Measurements from ENCODE around the gene FAM204A. TPM values are rescaled to one million over a fixed set of nuclear protein-coding genes. Genes with fewer than 3 reads are reported as not detected.

The FAM204A gene
- total and polyA plus RNA-seq, 5 donors from 2014 or later = 62.0 to 141 (median 119) TPM

- Histone ChIP-seq H3K27me3 (ENCODE audit: control insufficient read depth, insufficient read depth, low read length) (no peaks in the 10 kb centered on the region), H3K9me3 (ENCODE audit: control insufficient read depth in 2 of 2, low read length in 2 of 2) (no peaks in the 10 kb centered on the region), H3K36me3 (ENCODE audit: control insufficient read depth, insufficient read depth, low read length) (no peaks in the 10 kb centered on the region), H3K4me1 (ENCODE audit: control insufficient read depth, insufficient read depth, low read length, poor library complexity, severe bottlenecking) (peaks cover 32% of the 10 kb centered on the region), H3K4me3 (ENCODE audit: low read depth, low read length) (peak overlapping the region; percentile 99), H3K27ac (ENCODE audit: insufficient read depth, low read length, poor library complexity, severe bottlenecking) (peak overlapping the region; percentile 80)
- Mint-ChIP-seq H3K9me3 (no peaks in the 10 kb centered on the region), H3K27me3 (peaks cover 17% of the 10 kb centered on the region), H3K27ac (peak overlapping the region in 2 of 3 donors; percentile 38 to 57), H3K4me3 (peak overlapping the region; percentile 95 to 99 (median 98)), H3K36me3 (peaks cover 3% of the 10 kb centered on the region), H3K4me1 (peaks cover 24 to 49% (median 39%) of the 10 kb centered on the region in 4 donors)
- ATAC-seq (ENCODE audit: low read depth in 2 of 2) (no peak), DNase-seq (no peak)
Observed at GRCh38 chr10:118343115-118343514, 991 bp upstream of the FAM204A start.

GRCh38 chr10:118342638-118343020 is 505 bp upstream of the FAM204A start:
- DNase-seq = no peak
- peak overlapping the region; percentile 80 for H3K27ac ChIP-seq (ENCODE audit: insufficient read depth, low read length, poor library complexity, severe bottlenecking)
- H3K4me1 ChIP-seq (ENCODE audit: control insufficient read depth, insufficient read depth, low read length, poor library complexity, severe bottlenecking) = peaks cover 32% of the 10 kb centered on the region
- no peaks in the 10 kb centered on the region for H3K27me3 ChIP-seq (ENCODE audit: control insufficient read depth, insufficient read depth, low read length)
- H3K4me3 ChIP-seq (ENCODE audit: low read depth, low read length) = peak overlapping the region; percentile 99
- peaks cover 14% of the 10 kb centered on the region for H3K27me3 Mint-ChIP-seq
- H3K4me3 Mint-ChIP-seq = peak overlapping the region; percentile 95 to 99 (median 98)
- peaks cover 29 to 54% (median 44%) of the 10 kb centered on the region in 4 donors for H3K4me1 Mint-ChIP-seq
- H3K9me3 ChIP-seq (ENCODE audit: control insufficient read depth in 2 of 2, low read length in 2 of 2) = no peaks in the 10 kb centered on the region
- H3K27ac Mint-ChIP-seq = peak overlapping the region; percentile 45 to 95 (median 94)
- H3K36me3 Mint-ChIP-seq = peaks cover 3% of the 10 kb centered on the region
- no peaks in the 10 kb centered on the region for H3K9me3 Mint-ChIP-seq
- ATAC-seq (ENCODE audit: low read depth in 2 of 2) = no peak
- peaks cover 2% of the 10 kb centered on the region for H3K36me3 ChIP-seq (ENCODE audit: control insufficient read depth, insufficient read depth, low read length)

GRCh38 chr10:118340486-118340885 is 1.6 kb downstream of the FAM204A start:
- Mint-ChIP-seq H3K27me3 (peaks cover 7% of the 10 kb centered on the region), H3K4me3 (peak overlapping the region; percentile 95 to 99 (median 98)), H3K36me3 (peaks cover 9% of the 10 kb centered on the region), H3K27ac (peak overlapping the region in 2 of 3 donors; percentile 34 to 54), H3K9me3 (no peaks in the 10 kb centered on the region), H3K4me1 (peaks cover 34 to 63% (median 55%) of the 10 kb centered on the region in 4 donors)
- Histone ChIP-seq H3K27ac (ENCODE audit: insufficient read depth, low read length, poor library complexity, severe bottlenecking) (no peak overlapping the region), H3K4me3 (ENCODE audit: low read depth, low read length) (peak overlapping the region; percentile 99), H3K4me1 (ENCODE audit: control insufficient read depth, insufficient read depth, low read length, poor library complexity, severe bottlenecking) (peaks cover 32% of the 10 kb centered on the region), H3K36me3 (ENCODE audit: control insufficient read depth, insufficient read depth, low read length) (peaks cover 10% of the 10 kb centered on the region), H3K27me3 (ENCODE audit: control insufficient read depth, insufficient read depth, low read length) (no peaks in the 10 kb centered on the region), H3K9me3 (ENCODE audit: control insufficient read depth in 2 of 2, low read length in 2 of 2) (no peaks in the 10 kb centered on the region)
- no peak for ATAC-seq (ENCODE audit: low read depth in 2 of 2)
- DNase-seq = peak in 1 of 3 donors; percentile 37

- H3K4me3 ChIP-seq (ENCODE audit: low read depth, low read length) = no peak overlapping the region
- peaks cover 41 to 68% (median 58%) of the 10 kb centered on the region in 4 donors for H3K4me1 Mint-ChIP-seq
- peaks cover 22% of the 10 kb centered on the region for H3K36me3 ChIP-seq (ENCODE audit: control insufficient read depth, insufficient read depth, low read length)
- no peak overlapping the region for H3K27ac ChIP-seq (ENCODE audit: insufficient read depth, low read length, poor library complexity, severe bottlenecking)
- H3K27me3 ChIP-seq (ENCODE audit: control insufficient read depth, insufficient read depth, low read length) = no peaks in the 10 kb centered on the region
- H3K36me3 Mint-ChIP-seq = peaks cover 14% of the 10 kb centered on the region
- no peak overlapping the region for H3K27ac Mint-ChIP-seq
- no peak for ATAC-seq (ENCODE audit: low read depth in 2 of 2)
- H3K9me3 Mint-ChIP-seq = no peaks in the 10 kb centered on the region
- H3K27me3 Mint-ChIP-seq = peaks cover 7% of the 10 kb centered on the region
- H3K4me1 ChIP-seq (ENCODE audit: control insufficient read depth, insufficient read depth, low read length, poor library complexity, severe bottlenecking) = peaks cover 32% of the 10 kb centered on the region
- DNase-seq = no peak
- H3K9me3 ChIP-seq (ENCODE audit: control insufficient read depth in 2 of 2, low read length in 2 of 2) = no peaks in the 10 kb centered on the region
- H3K4me3 Mint-ChIP-seq = peak overlapping the region in 3 of 4 donors; percentile 7 to 99 (median 15)
Observed at GRCh38 chr10:118339111-118339510, 3.0 kb downstream of the FAM204A start.

GRCh38 chr10:118337356-118337755 is 4.8 kb downstream of the FAM204A start:
- H3K27ac ChIP-seq (ENCODE audit: insufficient read depth, low read length, poor library complexity, severe bottlenecking) = no peak overlapping the region
- H3K36me3 Mint-ChIP-seq = peaks cover 23% of the 10 kb centered on the region
- H3K9me3 ChIP-seq (ENCODE audit: control insufficient read depth in 2 of 2, low read length in 2 of 2) = no peaks in the 10 kb centered on the region
- DNase-seq = no peak
- H3K4me3 ChIP-seq (ENCODE audit: low read depth, low read length) = no peak overlapping the region
- peaks cover 24% of the 10 kb centered on the region for H3K4me1 ChIP-seq (ENCODE audit: control insufficient read depth, insufficient read depth, low read length, poor library complexity, severe bottlenecking)
- ATAC-seq (ENCODE audit: low read depth in 2 of 2) = no peak
- H3K36me3 ChIP-seq (ENCODE audit: control insufficient read depth, insufficient read depth, low read length) = peaks cover 36% of the 10 kb centered on the region
- peak overlapping the region in 1 of 4 donors; percentile 99 for H3K4me3 Mint-ChIP-seq
- no peaks in the 10 kb centered on the region for H3K27me3 ChIP-seq (ENCODE audit: control insufficient read depth, insufficient read depth, low read length)
- H3K27me3 Mint-ChIP-seq = peaks cover 5% of the 10 kb centered on the region
- H3K9me3 Mint-ChIP-seq = no peaks in the 10 kb centered on the region
- peak overlapping the region in 1 of 3 donors; percentile 34 for H3K27ac Mint-ChIP-seq
- peaks cover 39 to 71% (median 52%) of the 10 kb centered on the region in 4 donors for H3K4me1 Mint-ChIP-seq

GRCh38 chr10:118333871-118334270 is 8.3 kb downstream of the FAM204A start:
- ATAC-seq (ENCODE audit: low read depth in 2 of 2) = no peak
- no peak overlapping the region for H3K27ac ChIP-seq (ENCODE audit: insufficient read depth, low read length, poor library complexity, severe bottlenecking)
- Mint-ChIP-seq H3K9me3 (no peaks in the 10 kb centered on the region), H3K4me3 (no peak overlapping the region), H3K27me3 (no peaks in the 10 kb centered on the region), H3K36me3 (peaks cover 40% of the 10 kb centered on the region), H3K4me1 (peaks cover 23 to 44% (median 28%) of the 10 kb centered on the region in 4 donors), H3K27ac (no peak overlapping the region)
- no peaks in the 10 kb centered on the region for H3K27me3 ChIP-seq (ENCODE audit: control insufficient read depth, insufficient read depth, low read length)
- no peaks in the 10 kb centered on the region for H3K4me1 ChIP-seq (ENCODE audit: control insufficient read depth, insufficient read depth, low read length, poor library complexity, severe bottlenecking)
- H3K9me3 ChIP-seq (ENCODE audit: control insufficient read depth in 2 of 2, low read length in 2 of 2) = no peaks in the 10 kb centered on the region
- peaks cover 63% of the 10 kb centered on the region for H3K36me3 ChIP-seq (ENCODE audit: control insufficient read depth, insufficient read depth, low read length)
- DNase-seq = no peak
- H3K4me3 ChIP-seq (ENCODE audit: low read depth, low read length) = no peak overlapping the region

- H3K27ac Mint-ChIP-seq = no peak overlapping the region
Observed at GRCh38 chr10:118332948-118333710, 9.0 kb downstream of the FAM204A start.

More at GRCh38 chr10:118332948-118333710, 9.0 kb downstream of the FAM204A start:
- H3K4me1 ChIP-seq (ENCODE audit: control insufficient read depth, insufficient read depth, low read length, poor library complexity, severe bottlenecking) = no peaks in the 10 kb centered on the region
- no peaks in the 10 kb centered on the region for H3K27me3 ChIP-seq (ENCODE audit: control insufficient read depth, insufficient read depth, low read length)
- no peak overlapping the region for H3K4me3 Mint-ChIP-seq
- H3K4me1 Mint-ChIP-seq = peaks cover 18 to 40% (median 23%) of the 10 kb centered on the region in 4 donors
- no peaks in the 10 kb centered on the region for H3K27me3 Mint-ChIP-seq
- H3K9me3 ChIP-seq (ENCODE audit: control insufficient read depth in 2 of 2, low read length in 2 of 2) = no peaks in the 10 kb centered on the region
- no peak overlapping the region for H3K27ac ChIP-seq (ENCODE audit: insufficient read depth, low read length, poor library complexity, severe bottlenecking)
- DNase-seq = no peak
- H3K36me3 Mint-ChIP-seq = peaks cover 42% of the 10 kb centered on the region
- H3K4me3 ChIP-seq (ENCODE audit: low read depth, low read length) = no peak overlapping the region
- H3K36me3 ChIP-seq (ENCODE audit: control insufficient read depth, insufficient read depth, low read length) = peaks cover 68% of the 10 kb centered on the region
- no peaks in the 10 kb centered on the region for H3K9me3 Mint-ChIP-seq
- ATAC-seq (ENCODE audit: low read depth in 2 of 2) = no peak

Data from CD4-positive, CD25-positive, alpha-beta regulatory T cell (primary cell).